Lower leg skin (tissue), 4 donors: ENCODE results near the gene KRT13. TPM values are rescaled to one million over a fixed set of nuclear protein-coding genes. Genes with fewer than 3 reads are reported as not detected.

Experiments
- DNase-seq, 2 donors: peaks; one replicate each; pipeline ENCODE4 v3.0.0-alpha.2; 2019; ENCODE audit warnings: low spot score in 2 of 2
- H3K4me3 ChIP-seq: fragments of 200-600 bp; sonication (generic); 2 replicates; pipeline ENCODE4 v1.5.1; 2017; ENCODE audit warnings: mild to moderate bottlenecking, low read depth; ENCODE audit not compliant: poor library complexity, severe bottlenecking
- CTCF ChIP-seq, 3 donors: fragments of 450-650 bp; IDR thresholded peaks; one replicate each; pipeline ENCODE4 v1.5.1; 2016; ENCODE audit warnings: antibody characterized with exemption in 3 of 3, mild to moderate bottlenecking in 3 of 3, moderate library complexity in 2 of 3
- POLR2A ChIP-seq, 2 donors: fragments of 450-650 bp; IDR thresholded peaks; one replicate each; pipeline ENCODE4 v1.6.1; 2016 to 2017; ENCODE audit warnings: antibody characterized with exemption in 2 of 2, mild to moderate bottlenecking in 1 of 2, moderate library complexity in 1 of 2
- WGBS, 2 donors: methylation state at CpG; one replicate each; pipeline ENCODE4 v1.1.5; 2018; 5-methylcytosine and 5-hydroxymethylcytosine counted together
- intact Hi-C: fragments of 100-400 bp; cut with DNase I; formaldehyde crosslinking; loops from one replicate; pipeline ENCODE4 v1.15.0; 2023; ENCODE audit warnings: low total_unique reads
- total RNA-seq, 4 donors: library from RNA; depleted of rRNA; stranded (reverse); fragments of >200 nt; gene quantifications; one replicate each; pipeline ENCODE4 v1.1.0, GENCODE V29; 2016

Gene KRT13
- total RNA-seq, 4 donors from 2014 or later, result 0.19 to 0.46 TPM; not detected in 2

- WGBS, 2 donors, result 58 to 67% methylated on average over 6 of the region's 6 CpGs
- intact Hi-C loops, result no loop called here
These were observed 7.1 kb downstream of the KRT13 start for GRCh38 chr17:41498276-41498675.

GRCh38 chr17:41496803-41497484 lies 8.5 kb downstream of the KRT13 start:
- no peak overlapping the region for H3K4me3 ChIP-seq
- peak in 1 of 3 donors; percentile 52 for TF ChIP-seq CTCF (IDR thresholded peaks at IDR 0.05)
- TF ChIP-seq POLR2A (IDR thresholded peaks at IDR 0.05), result no peak
- intact Hi-C loops, result no loop called here
- 42 to 57% methylated on average over 10 to 12 of the region's 12 CpGs for WGBS, 2 donors
- DNase-seq, result peak in 1 of 2 donors; percentile 66

More at GRCh38 chr17:41498276-41498675, 7.1 kb downstream of the KRT13 start:
- DNase-seq, result no peak
- TF ChIP-seq POLR2A (IDR thresholded peaks at IDR 0.05), result no peak
- TF ChIP-seq CTCF (IDR thresholded peaks at IDR 0.05), result no peak
- no peak overlapping the region for H3K4me3 ChIP-seq

GRCh38 chr17:41494524-41494923 lies 10.9 kb downstream of the KRT13 start:
- no peak for DNase-seq
- TF ChIP-seq CTCF (IDR thresholded peaks at IDR 0.05), result no peak
- 25 to 50% methylated on average over 1 to 2 of the region's 2 CpGs for WGBS, 2 donors
- H3K4me3 ChIP-seq, result no peak overlapping the region
- intact Hi-C loops, result no loop called here

- 52 to 55% methylated on average over 4 of the region's 4 CpGs for WGBS, 2 donors
These were observed 12.6 kb downstream of the KRT13 start for GRCh38 chr17:41492771-41493170.

GRCh38 chr17:41492351-41492750 lies 13.1 kb downstream of the KRT13 start:
- 63 to 67% methylated on average over 6 of the region's 6 CpGs for WGBS, 2 donors
- no peak for DNase-seq
- intact Hi-C loops, result no loop called here
- no peak overlapping the region for H3K4me3 ChIP-seq
- TF ChIP-seq CTCF (IDR thresholded peaks at IDR 0.05), result no peak
- TF ChIP-seq POLR2A (IDR thresholded peaks at IDR 0.05), result no peak

More at GRCh38 chr17:41492771-41493170, 12.6 kb downstream of the KRT13 start:
- no peak for TF ChIP-seq POLR2A (IDR thresholded peaks at IDR 0.05)
- no peak for TF ChIP-seq CTCF (IDR thresholded peaks at IDR 0.05)
- H3K4me3 ChIP-seq, result no peak overlapping the region
- no peak for DNase-seq
- intact Hi-C loops, result no loop called here

GRCh38 chr17:41491476-41491875 lies 13.9 kb downstream of the KRT13 start:
- intact Hi-C loops, result no loop called here
- no peak overlapping the region for H3K4me3 ChIP-seq
- WGBS, 2 donors, result 88 to 90% methylated on average over 2 of the region's 2 CpGs
- no peak for DNase-seq
- TF ChIP-seq CTCF (IDR thresholded peaks at IDR 0.05), result no peak
- TF ChIP-seq POLR2A (IDR thresholded peaks at IDR 0.05), result no peak
